D341Med (cell line): ENCODE measurements around the gene ZNF512B.
A peak's percentile ranks its signal among the peaks of the same experiment; 100 is the strongest.
"Not testable (repeated sequence)": the region's sequence is repeated elsewhere in the genome, so short reads cannot be mapped to it uniquely, and the experiment has no call there.

Experiments used
- DNase-seq: peaks from one replicate; pipeline ENCODE4 v3.0.0; 2012; ENCODE audit warnings: low spot score

The ZNF512B gene, protein sequence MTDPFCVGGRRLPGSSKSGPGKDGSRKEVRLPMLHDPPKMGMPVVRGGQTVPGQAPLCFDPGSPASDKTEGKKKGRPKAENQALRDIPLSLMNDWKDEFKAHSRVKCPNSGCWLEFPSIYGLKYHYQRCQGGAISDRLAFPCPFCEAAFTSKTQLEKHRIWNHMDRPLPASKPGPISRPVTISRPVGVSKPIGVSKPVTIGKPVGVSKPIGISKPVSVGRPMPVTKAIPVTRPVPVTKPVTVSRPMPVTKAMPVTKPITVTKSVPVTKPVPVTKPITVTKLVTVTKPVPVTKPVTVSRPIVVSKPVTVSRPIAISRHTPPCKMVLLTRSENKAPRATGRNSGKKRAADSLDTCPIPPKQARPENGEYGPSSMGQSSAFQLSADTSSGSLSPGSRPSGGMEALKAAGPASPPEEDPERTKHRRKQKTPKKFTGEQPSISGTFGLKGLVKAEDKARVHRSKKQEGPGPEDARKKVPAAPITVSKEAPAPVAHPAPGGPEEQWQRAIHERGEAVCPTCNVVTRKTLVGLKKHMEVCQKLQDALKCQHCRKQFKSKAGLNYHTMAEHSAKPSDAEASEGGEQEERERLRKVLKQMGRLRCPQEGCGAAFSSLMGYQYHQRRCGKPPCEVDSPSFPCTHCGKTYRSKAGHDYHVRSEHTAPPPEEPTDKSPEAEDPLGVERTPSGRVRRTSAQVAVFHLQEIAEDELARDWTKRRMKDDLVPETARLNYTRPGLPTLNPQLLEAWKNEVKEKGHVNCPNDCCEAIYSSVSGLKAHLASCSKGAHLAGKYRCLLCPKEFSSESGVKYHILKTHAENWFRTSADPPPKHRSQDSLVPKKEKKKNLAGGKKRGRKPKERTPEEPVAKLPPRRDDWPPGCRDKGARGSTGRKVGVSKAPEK

DNA sequence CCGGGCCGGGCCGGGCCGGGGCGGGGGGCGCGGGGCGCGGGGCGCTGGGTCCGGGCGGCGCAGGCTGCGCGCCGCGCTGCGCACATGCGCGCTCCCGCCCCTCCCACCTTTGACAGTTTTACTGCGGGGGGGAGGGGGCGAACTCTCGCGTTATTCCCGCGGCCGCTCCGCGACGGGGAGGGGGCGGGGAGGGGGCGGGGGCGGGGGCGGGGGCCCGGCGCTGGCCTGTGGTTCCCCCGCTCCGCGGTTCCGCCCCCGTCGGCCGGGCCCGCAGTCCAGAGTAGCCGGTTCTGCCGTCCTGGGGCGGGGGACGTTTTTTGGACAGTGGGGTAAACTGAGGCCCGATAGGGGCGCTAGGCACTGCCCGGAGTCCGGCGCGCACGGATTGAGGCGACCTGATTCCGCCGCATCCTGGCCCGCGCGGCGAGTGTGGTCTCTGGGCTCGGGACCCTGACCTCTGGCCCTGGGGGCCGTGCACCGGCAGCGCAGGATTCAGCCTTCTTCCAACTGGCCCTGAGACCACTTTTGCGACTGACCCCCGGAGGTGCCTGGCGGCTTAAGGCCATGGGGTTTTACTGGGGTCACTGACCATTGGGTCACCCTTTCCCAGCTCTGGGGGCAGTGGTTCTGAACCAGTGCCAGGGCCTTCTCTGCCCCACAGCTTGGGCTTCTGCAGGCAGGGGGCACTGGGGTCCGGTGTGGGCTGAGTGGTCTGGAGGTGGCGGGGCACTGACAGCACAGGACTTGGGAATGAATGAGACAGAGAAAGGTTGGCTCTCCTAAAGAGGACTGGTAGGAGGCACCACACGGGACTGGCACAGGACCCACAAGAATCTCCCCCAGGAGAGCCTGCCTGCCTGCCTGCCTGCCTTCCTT lies at the start of gene ZNF512B:
ZNF512B (minus strand) TSS at position 93 of the 876 bp plus-strand sequence. CDS start 1,980 bp downstream, outside the sequence.
- peak; percentile 93 for DNase-seq

DNA sequence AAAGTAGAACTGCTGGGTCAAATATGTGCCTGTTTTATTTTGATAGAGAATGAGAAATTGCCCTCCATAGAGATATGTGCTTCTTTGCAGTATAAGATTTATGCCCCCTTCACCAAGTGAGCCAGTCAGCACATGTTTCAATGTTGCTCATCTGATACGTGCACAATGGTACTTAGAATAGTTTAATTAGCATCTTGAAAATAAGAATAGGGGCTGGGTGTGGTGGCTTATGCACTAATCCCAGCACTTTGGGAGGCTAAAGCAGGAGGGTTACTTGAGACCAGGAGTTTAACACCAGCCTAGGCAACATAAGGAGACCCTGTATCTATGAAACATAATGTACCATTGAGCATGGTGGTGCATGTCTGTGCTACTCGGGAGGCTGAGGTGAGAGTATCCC lies 45.9 kb upstream of the ZNF512B start:
- DNase-seq, result no peak

DNA sequence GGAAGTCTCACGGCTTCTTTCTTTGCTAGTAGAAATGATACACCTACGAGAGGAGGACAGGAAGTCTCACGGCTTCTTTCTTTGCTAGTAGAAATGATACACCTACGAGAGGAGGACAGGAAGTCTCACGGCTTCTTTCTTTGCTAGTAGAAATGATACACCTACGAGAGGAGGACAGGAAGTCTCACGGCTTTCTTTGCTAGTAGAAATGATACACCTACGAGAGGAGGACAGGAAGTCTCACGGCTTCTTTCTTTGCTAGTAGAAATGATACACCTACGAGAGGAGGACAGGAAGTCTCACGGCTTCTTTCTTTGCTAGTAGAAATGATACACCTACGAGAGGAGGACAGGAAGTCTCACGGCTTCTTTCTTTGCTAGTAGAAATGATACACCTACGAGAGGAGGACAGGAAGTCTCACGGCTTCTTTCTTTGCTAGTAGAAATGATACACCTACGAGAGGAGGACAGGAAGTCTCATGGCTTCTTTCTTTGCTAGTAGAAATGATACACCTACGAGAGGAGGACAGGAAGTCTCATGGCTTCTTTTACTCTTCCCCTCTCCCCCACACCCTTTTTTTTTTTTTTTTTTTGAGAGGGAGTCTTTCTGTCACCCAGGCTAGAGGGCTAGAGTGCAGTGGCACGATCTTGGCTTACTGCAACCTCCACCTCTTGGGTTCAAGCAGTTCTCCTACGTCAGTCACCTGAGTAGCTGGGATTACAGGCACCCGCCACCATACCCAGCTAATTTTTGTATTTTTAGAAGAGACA lies 42.8 kb upstream of the ZNF512B start:
- DNase-seq, result not testable (repeated sequence)

DNA sequence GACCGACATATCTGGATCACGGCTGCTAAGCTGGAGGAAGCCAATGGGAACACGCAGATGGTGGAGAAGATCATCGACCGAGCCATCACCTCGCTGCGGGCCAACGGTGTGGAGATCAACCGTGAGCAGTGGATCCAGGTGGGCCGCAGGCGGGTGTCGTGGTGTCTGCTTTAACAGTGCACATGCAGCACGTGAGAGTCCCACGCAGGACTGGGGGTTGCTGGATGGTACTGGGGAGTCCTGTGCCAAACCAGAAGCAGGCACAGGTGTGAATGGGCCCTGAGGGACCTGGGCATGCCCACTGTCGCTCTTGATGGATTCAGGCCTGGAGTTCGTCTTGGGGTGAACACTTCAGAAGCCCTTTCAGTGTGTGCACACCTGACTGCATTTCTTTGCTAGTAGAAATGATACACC lies 41.6 kb upstream of the ZNF512B start:
- no peak for DNase-seq

DNA sequence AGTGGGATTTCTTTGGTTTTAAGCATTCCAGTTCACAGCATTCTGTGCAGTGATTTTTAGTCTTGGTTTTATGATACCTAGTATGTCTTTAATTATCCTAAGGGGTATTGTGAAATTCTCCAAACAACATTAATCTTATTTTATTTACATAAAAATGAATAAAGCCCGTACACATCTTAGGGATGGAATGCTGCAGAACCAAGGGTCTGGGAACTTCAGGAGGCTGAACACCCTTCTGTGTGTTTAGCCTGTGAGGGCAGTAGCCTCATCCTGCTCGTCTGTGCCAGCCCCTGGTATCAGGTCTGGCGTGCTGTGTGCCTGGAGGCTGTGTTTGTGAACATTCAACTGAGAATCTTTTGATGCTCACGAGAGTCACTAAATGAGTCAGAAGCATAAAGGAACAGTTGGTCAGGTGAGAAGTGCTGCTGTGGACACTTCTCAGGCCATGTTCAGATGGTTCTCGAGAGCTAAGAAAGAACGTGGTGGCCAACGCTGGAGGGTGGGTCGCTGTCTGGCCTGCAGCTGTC lies 41.0 kb upstream of the ZNF512B start:
- DNase-seq, result no peak

DNA sequence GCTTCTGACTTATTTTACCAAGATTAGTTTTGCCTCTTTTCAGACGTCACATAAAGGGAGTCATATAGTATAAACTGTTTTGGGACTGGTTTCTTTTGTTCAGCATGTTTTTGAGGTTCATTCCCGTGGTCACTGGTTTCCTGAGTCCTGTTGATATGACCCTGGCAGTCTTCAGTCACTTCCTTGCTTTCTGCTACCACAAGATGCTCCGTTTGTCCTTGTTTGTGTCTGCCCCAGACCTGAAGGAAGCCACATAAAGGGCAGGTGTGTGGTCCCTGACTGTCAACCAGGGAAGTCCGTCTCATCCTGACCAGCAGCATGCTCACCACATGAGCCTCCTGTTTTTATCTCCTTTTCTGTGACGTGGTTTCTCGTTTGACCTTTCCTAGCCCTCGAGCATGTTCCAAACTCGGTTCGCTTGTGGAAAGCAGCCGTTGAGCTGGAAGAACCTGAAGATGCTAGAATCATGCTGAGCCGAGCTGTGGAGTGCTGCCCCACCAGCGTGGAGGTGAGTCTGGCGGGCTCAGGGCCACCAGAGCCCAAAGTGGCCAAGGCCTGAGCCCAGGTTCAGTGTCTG lies 40.2 kb upstream of the ZNF512B start:
- DNase-seq, result no peak

DNA sequence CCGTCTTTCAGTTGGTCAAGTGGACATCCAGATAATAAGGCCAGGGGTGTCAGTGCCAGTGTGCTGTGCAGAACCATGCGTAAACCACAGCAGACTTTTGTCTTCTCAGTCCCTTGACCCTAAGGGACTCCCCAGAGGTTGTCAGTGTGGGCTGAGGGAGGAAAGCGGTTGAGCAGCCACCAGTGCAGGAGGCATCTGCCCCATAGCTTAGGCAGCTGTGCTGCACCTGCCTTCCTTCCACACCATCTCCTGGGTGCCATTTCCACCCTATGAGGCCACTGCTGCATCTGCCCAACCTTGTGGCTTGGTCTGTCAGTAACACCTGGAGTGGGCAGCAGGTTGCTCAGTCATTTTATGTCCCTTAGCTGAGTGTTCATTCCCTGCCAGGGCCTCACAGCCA lies 37.2 kb upstream of the ZNF512B start:
- no peak for DNase-seq

DNA sequence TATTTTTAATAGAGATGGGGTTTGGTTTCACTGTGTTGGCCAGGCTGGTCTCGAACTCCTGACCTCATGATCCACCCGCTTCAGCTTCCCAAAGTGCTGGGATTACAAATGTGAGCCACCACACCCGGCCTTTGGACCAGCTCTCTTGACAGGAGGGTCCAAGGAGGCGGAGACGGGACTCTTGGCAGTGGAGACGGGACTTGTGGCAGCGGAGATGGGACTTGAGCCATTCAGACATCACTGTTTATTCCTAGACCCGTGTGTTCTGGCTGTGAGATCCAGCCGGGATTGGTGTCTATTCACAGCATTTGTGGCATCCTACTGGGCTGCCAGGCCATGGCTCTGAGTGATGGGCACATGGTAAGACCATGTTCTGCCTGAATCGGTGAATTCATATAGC lies 36.8 kb upstream of the ZNF512B start:
- no peak for DNase-seq

DNA sequence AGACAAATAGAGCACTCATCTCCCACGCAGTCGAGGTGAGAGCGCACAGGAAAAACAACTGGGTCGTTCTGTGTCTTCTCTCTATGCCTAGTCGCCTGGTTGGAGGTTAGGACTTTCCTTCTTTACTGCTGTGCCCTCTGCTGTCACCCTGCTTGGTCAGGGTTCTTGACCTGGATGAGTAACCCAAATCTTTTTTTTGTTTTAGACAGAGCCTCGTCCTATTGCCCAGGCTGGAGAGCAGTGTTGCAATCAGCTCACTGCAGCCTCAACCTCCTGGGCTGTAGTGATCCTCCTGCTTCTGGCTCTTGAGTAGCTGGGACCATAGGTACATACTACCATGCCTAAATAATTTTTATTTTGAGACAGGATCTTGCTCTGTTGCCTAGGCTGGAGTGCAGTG lies 35.7 kb upstream of the ZNF512B start:
- no peak for DNase-seq

DNA sequence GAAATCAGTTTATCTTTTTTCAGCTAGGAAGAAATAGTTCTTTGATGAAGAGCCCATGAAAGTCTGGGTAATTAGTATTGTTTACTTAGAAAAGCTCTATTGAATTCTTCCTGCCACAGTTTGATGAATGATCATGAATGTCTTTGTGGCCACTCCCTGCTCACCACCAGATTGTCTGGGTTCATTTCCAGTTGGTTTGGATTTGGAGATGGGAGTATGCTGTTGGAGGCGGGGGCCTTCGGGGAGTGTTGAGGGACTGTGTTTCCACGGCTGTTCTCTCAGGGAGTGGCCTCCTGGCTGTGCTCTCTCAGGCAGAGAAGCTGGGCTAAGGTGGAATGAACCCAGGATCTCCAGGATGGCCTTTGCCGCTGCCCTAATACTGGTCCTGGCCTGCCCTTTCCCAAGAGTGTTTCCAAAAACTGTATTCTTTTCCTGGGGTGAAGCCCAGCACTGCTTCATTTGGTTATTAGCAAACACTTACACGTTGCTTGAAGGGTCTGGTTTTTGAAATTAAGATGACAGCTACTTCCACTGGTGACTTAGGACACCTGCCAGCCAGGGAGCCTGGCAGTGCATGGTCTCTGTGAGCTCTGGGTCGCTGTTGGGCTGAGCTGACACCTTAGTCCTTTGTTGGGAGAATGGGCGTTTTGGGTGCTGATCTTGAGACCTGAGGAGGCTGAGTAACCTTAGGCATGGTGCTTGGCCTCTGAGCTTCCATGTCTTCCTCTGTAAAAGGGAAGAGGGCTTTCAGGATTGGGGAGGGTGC lies 34.4 kb upstream of the ZNF512B start:
- no peak for DNase-seq

DNA sequence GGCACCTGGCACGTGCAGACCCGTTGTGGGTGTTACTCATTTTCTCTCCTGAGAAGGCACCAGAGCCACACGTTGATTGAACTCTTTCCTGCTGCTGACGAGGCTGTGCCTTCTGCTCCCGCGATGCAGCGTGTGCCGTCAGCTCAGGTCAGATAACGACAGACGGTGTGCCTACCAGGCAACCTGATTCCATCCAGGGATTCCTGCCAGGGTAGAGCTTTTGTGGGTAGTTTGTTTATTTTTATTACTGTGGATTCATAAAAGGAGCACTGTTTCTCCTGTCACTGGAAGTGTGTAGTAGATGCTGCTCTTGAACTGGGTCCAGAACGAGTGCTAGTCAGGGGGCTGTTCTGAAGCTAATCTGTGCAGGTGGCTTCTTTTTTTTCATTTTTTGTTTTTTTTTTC lies 31.9 kb upstream of the ZNF512B start:
- no peak for DNase-seq

DNA sequence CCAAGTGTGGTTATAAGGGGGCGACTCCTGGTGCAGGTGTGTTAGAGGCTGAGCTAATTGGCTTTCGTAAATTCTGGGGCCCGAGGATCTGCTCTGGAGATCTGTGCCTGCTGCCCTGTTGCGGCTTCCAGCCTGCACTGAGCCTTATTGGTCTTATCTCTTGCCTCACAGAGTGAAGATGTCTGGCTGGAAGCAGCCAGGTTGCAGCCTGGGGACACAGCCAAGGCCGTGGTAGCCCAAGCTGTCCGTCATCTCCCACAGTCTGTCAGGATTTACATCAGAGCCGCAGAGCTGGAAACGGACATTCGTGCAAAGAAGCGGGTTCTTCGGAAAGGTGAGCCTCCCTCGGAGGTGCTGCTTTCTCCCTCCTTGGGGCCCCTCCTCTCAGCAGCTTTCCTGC lies 31.2 kb upstream of the ZNF512B start:
- no peak for DNase-seq

DNA sequence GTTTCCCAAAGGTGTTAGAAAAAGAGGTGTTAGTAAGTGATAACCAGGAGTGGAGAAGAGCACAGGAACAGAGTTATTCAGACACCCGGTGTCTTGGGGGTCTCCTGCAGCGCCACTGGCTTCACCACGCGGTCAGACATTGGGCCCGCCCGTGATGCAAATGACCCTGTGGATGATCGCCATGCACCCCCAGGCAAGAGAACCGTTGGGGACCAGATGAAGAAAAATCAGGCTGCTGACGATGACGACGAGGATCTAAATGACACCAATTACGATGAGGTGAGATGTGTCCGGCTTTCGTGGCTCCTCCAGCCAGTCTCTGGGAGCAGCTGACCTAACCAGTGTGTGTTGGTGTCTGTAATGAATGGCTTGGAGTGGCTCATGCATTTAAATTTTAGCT lies 13.2 kb upstream of the ZNF512B start:
- peak; percentile 12 for DNase-seq

DNA sequence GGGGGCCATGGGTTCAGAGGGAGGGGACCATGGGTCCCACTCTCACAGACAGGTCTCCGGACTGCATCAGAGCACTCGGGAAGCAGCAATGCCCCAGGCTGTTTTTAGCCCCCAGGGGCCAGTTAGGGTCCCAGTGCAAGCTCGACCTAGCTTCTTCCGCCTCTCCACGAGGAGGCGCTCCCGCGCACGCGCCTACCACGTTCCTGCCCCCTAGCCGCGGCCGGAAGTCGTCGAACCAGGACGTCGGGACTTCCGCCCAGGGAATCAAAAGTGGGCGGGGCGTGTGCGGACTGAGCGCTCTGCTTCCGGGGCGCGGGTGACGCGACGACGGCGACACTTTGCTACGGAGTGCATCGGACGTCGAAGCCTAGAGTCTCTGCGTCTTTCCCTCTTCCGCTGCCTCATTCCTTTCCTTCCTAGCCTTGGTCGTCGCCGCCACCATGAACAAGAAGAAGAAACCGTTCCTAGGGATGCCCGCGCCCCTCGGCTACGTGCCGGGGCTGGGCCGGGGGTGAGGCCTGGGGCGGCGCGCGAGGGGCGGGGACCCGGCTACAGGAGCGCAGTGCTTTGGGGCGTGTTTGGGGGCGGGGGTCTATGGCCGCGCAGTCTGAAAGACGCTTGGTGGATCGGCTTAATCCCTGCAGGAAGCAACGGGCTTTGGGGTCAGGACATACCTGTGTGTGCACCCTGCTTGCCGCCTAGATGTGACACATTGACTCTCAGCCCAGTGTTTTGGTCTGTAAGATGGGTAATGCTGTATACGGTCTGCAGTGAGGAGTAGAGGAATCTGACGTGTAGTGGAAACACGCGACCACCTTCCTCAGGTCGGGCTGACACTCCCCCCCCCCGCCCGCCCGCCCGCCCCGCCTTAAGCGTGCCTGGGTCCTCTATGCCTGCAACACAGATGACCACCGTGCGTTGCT lies 11.3 kb upstream of the ZNF512B start, which contains the start of gene PRPF6:
PRPF6 (plus strand) TSS at position 327 of the 923 bp plus-strand sequence; CDS start at position 441, 114 bp downstream.
- DNase-seq, result peak; percentile 98

DNA sequence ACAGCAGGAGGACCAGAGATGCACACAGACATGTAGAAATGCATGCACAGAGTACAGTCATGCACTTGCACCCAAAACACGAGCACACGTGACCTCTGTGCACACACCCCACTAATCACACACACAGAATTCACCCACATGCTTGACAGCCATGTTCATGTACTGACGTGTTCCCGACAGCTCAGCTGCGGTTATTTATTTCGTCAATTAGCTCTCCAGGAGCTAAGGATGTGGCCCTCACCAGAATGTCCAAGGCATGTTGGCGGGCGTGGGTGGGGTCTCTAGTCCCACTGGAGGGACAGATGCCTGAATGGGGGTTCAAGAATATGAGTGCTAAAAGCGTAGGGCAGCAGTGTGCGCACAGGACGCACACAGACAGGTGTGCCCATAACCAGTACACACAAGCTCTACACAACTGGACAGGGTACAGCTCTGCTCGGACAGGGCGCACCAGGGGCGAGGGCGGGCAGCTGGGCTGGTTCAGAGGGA lies 10.6 kb upstream of the ZNF512B start:
- DNase-seq, result no peak

DNA sequence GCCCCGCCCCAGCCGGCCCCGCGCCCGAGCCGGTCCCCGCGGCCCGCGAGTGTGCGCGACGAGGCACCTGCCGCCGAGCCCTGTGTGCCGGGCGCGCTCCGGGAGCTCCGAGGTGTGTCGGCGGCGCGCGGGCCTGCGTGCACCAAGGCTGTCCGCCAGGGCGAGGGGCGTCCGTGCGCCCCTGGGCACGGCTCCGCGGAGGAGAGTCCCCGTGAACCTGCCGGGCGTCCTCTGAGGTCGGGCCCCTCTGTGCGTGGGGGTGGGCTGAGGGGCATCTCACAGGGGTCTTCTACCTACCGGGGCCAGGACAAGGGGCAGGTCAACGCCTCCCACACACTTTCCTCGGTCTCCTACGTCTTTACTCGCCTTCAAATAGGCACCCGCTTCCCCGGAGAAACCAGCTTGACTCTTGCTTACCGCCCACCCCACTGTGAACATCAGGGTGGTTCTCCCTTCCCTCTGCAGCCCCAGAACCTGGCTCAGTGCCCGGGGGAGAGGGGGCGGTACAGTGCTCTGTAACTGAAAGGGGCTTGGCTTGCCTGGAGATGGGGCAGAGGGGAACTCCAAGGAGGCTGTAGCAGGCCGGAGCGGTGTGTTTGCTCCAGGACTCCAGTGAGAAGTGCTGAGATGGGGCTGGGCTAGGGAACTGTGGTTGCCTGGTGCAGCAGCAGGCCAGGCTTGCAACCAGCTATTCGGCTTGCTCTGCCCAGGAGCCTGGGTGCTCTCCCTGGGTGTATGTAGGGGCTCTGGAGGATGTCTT lies 10.0 kb upstream of the ZNF512B start, which contains the start of gene SAMD10:
SAMD10 (minus strand) TSS at position 86 of the 760 bp plus-strand sequence. CDS start 175 bp downstream, outside the sequence.
- peak; percentile 83 for DNase-seq

DNA sequence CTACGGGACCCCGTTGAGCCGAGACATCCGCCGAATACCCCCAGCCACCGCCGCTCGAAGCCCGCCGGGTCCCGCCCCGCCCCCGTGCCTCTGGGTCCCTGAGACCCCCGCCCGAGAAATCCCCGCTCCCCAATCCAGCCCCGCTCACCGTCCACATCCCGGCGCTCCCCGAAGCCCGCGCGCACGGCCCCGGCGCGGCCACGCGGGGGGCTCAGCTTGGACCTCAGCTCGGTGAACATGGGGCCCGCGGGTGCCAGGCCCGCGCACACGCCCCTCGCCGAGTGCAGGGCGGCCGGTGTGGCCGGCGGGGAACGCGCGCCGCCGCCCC lies 9.5 kb upstream of the ZNF512B start:
- DNase-seq, result no peak
